Esophagus mucosa (tissue), 1 donor: ENCODE measurements around the gene GOSR2. TPM values are rescaled to one million over a fixed set of nuclear protein-coding genes. Genes with fewer than 3 reads are reported as not detected.

Source experiments
- ATAC-seq: fragments of 200-7000 bp; cut with Tn5 transposase; one replicate; pipeline ENCODE4 v1.9.1; 2020
- total RNA-seq: library from RNA; stranded (reverse); gene quantifications from one replicate; pipeline ENCODE4 v1.2.4, GENCODE V29; 2023
- donor health status: DM: yes; HTN: yes; CAD: no.

The GOSR2 gene
- 21.4 TPM for total RNA-seq

DNA sequence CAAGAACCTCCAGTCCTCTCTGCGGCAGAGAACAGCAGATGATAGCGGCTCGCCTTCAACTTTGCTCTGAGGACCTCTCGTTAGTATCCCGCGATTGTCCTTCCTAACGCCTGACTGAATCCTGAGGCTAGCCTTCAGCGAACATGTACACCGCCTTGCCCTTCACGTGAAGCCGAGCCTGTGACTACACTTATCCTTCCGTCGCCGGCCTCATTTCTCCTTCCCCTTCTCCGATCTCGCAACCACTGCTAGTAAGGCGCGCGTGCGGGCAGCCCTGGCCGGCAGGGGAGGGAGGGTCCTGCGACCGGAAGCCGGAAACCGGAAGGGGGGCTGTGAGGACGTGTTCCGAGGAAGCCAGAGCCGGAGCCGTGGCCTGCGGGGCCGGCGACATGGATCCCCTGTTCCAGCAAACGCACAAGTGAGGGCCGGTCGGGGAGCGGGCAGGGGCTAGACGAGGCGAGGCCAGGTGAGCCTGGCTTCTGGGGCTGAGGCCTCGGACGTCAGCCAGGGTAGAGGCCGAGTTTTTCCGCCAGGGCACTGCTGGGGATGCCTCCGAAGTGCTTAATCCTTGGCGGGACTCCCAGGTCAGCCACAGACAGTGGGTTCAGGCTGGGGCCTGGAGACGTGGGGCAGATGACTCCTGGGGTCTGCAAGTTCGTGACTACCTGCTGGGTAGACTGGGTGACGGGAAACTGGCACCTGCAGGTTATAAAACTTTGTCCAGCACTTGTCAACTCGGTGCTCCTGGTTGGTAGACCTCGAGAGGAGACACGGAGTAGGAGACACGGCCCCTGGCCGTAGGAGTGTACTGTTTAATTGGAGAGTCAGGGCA, at the start of gene GOSR2:
Gene GOSR2 (plus strand): TSS at position 357 of the 832 bp plus-strand sequence. CDS start 33 bp downstream, at position 390.
- peak; percentile 95 for ATAC-seq

DNA sequence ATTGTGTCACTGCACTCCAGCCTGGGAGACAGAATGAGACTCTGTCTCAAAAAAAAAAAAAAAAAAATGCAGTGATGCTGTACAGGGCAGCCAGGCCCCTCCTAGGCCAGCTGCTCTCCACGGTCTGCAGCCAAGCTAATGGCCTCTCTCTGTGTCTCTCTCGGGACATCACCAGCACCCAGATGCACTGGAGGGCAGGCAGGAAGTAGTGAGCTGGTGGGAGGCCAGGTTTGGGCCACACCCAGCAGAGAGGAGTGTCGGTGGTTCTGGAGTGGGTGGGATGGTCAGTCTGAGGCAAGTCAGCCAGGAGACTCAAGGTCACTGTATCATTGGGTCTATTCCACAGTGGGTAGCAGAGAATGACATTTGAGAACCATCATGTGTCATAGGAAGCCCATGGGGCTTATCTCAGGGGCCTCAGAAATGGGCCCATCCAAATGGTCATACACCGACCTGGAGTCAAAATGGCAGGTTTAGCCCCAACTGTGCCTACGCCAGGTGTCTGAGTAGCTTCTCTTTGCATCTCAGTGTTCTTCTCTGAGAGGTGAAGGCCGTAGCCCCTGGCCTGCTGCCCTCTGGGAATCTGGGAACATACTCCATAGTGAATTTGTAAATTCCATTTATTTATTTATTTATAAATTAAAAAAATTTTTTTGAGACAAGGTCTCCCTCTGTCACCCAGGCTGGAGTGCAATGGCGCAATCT, 48.9 kb upstream of the GOSR2 start:
- ATAC-seq: no peak

DNA sequence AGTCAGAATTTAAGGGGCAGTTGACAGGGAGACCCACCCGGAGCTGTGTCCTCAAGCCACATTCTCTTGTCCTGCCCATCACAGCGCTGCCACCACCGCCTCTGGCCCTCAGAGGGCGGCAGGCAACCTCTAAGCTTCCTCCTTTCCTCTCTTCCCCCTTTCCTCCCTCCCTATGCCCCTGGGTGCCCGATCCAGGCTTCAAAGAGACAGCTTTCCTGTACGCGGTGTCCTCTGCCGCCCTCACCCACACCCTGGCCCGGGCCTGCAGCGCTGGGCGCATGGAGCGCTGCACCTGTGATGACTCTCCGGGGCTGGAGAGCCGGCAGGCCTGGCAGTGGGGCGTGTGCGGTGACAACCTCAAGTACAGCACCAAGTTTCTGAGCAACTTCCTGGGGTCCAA, 48.1 kb upstream of the GOSR2 start:
- no peak for ATAC-seq

DNA sequence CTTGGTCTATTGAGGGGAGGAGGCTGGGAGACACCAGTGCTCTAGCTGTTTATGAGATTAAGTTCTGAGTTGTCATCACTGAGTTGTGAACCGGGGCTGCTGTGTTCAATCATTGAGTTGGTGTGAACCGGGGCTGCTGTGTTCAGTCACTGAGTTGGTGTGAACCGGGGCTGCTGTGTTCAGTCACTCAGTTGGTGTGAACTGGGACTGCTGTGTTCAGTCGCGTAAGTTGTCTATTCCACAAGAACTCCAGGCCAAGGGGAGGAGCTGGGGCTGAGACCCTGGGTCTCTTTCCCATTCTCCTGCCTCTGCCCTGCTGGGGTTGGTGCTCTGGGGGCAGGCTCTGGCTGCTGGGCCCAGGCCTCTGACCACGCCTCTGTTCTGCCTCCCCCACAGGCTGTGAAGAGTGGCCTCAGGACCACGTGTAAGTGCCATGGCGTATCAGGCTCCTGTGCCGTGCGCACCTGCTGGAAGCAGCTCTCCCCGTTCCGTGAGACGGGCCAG, 47.1 kb upstream of the GOSR2 start:
- ATAC-seq: peak; percentile 5

DNA sequence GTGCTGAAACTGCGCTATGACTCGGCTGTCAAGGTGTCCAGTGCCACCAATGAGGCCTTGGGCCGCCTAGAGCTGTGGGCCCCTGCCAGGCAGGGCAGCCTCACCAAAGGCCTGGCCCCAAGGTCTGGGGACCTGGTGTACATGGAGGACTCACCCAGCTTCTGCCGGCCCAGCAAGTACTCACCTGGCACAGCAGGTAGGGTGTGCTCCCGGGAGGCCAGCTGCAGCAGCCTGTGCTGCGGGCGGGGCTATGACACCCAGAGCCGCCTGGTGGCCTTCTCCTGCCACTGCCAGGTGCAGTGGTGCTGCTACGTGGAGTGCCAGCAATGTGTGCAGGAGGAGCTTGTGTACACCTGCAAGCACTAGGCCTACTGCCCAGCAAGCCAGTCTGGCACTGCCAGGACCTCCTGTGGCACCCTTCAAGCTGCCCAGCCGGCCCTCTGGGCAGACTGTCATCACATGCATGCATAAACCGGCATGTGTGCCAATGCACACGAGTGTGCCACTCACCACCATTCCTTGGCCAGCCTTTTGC, 46.5 kb upstream of the GOSR2 start:
- ATAC-seq: peak; percentile 96

DNA sequence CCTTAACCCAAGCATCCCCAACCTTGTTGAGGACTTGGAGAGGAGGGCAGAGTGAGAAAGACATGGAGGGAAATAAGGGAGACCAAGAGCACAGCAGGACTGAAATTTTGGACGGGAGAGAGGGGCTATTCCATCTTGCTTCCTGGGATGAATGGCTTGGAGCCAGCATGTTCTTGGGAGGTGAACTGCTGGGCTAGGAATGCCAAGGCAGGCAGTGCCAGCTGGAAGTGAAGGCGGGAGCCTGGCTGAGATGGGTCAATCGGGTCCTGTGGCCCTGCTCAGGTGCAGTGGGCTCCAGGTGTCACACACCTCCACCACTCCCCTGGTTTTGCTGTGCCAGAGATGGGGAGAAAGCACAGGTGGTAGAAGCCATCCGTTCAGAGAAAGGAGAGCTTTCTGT, 46.0 kb upstream of the GOSR2 start:
- no peak for ATAC-seq

DNA sequence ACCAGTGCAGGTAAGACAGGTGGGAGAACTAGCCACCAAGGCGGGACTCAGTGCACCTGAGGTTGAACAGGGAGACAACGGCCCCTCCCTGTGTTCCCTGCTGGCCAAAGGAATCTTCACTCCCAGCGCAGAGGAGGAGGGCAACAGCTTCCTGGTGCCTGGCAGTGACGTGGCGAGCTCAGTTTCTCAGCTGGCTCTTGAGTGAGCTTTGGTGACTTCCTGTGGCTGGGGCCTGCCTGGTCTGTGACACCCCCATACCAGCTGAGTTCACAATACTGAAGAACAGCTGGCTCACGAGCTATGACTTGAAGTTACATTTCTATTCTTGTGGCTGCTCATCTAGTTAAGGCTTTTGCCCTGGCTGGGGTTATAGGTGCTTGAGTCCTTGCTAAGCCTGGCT, 45.5 kb upstream of the GOSR2 start:
- ATAC-seq: no peak

DNA sequence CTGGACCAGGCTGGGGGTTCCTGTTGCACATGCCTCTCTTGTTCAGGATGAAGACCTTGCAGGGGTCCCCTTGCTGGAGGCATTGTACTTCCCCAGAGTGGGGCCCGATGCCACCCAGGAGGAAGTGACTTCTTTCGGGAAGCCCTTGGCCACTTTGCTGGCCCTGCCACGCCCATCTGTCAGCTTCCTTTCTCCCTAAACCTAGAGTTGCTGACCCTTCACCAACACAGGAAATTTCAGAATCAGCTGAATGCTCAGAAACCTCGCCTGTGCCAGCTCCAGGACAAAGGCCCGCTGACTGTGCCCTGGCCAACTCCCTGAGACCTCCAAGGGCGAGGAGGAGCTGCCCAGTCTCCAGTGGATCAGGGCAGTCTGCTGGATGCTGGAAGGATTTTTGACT, 44.9 kb upstream of the GOSR2 start:
- no peak for ATAC-seq

DNA sequence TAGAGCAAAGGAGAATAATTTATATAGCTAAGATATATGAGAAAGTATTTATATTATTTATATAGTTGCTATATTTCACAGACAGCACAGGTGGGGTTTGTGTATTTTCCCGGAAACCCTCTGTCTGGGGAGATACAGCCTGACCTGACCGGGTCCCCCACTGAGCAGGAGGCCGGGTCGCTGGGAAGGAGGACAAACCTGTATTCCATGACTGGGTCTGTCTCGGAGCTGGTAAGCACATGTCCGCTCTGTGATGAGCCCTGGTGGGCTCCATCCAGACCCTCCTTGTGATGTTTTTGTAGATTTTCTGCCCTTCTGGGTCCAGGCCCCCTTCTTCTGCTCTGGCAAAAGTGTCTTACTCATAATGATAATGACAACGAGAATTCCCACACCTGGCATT, 43.9 kb upstream of the GOSR2 start:
- ATAC-seq: no peak

DNA sequence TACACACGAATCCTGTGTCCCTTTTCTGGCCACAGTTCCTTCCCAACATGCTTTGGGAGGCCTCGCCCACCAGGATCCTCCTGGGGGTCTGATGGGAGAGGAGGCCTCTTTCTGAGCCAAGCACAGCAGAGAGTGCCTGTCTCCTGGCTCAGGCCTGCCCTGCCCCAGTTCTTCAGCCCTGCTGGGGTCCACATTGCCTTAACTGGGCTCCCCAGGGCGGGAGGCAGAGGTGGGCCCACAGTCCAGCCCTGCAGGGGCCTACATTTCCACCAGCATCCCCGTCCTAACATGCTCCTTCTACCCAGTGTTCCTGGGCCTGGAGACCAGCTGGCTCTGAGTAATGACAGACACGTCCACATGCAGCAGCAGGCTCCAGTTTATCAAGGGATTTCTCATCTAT, 41.9 kb upstream of the GOSR2 start:
- ATAC-seq: no peak

DNA sequence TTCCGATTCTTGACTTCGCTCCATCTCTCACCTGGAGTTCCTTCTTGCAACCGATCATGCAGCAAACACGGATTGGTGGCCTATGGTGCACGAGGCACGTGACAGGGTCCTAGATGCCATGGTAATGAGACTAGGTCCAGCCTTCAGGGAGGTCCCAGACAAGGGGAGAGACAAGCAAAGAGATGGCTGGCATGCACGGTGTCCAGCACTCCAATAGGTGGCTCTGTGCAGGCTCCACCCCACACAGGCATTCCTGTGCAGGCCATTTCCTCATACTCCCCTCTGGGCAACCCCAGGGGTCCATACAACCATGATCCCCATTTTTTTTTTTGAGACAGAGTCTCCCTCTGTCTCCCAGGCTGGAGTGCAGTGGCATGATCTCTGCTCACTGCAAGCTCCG, 40.3 kb upstream of the GOSR2 start:
- ATAC-seq: no peak

DNA sequence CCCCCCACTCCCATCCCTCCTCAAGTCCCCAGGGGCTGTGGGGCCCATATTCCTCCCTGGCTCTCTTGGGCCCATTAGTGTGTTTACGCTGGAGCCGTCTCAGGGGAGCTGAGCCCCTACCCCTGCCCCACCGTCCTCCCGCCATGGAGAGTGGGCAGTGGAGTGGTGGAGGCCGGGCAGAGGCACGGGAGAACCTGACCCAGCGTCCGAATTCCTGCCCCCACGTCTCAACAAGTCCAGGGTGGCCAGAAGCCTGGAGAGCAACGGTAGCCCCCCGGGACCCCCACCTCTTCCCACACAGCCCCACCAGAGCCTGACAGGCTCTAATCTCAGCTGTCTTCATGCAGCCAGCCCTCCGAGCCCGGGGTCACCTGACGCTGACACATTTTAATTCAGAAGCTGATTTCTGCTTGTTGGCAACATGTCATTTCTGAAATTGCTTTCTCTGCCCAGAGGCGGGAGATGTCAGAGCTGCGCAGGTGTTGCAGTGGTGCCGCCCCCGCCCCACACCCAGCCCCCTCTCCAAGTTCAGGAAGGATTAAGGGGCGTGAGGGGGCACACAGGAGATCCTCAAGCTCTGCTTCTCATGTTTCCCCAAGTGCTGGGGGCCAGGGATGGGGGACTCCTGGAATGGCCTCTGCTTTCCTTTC, 39.0 kb upstream of the GOSR2 start:
- ATAC-seq: no peak

DNA sequence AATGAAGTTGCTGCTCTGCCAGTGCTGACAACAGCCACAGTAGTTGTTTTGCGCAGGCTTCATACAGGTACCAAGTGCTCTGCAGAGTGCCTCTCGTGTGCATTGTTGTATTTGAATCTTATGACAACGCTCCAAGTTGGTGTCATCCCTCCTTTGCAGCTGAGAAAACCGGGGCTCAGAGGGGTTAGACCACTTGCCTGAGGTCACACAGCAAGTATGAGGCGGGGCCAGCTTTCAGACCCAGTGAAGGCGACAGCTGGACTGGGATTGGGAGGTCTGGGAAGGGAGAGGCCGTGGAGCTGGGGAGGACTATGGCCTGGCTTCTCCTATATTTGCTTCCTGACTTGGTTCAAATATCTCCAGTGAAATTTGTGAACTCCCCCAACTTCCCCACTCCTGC, 38.4 kb upstream of the GOSR2 start:
- ATAC-seq: no peak

DNA sequence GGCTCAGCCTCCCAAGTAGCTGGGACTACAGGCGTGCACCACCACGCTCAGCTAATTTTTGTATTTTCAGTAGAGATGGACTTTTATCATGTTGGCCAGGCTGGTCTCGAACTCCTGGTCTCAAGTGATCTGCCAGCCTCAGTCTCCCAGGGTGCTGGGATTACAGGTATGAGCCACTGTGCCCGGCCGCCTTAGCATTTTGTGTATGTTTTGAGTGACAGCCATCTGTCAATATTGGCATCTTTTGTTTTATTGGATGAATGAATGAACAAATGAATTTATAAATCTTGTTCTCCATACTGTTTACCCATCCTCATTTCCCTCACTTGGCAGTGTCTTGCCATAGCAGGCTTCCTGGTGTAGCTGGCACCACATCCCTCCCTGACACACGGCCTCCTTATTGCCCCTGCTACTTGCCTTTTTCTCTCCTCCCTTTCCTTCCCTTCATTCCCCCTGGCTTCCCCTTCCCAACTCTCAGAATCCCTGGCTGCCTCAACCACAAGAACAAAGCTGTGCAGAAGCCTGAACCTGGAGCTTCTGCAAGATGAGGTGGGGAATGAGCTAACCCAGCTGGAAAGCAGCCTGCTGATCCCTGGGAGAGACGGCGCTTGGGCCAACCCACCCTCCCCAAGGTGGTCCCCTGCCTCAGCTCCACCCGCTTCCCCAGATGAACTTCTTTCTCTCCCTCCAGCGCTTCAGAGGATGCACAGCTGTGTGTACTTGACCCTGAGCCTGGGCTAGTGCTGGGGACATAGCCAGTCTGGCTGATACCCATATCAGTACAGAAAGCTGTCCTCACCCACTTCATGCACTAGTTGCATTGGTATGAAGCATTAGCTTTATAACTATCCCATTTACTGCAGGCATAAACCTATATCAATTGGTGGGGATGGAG, 37.3 kb upstream of the GOSR2 start:
- no peak for ATAC-seq

DNA sequence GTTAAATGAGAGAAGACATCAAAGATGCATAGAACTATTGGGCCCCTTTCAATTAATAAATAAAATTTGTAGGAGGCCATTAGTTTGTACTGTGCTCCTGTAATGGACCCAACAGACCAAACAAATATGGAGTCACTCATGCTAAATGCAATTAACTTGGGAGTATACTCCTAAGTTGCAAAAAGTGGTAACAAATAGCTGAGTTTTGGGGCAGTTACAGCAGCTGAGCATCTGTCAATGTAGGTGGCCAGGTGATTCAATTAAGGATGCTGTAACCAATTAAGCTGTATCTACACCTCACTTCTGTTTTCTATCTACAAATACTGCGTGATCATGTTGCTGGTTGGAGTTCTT, 36.7 kb upstream of the GOSR2 start:
- ATAC-seq: no peak

DNA sequence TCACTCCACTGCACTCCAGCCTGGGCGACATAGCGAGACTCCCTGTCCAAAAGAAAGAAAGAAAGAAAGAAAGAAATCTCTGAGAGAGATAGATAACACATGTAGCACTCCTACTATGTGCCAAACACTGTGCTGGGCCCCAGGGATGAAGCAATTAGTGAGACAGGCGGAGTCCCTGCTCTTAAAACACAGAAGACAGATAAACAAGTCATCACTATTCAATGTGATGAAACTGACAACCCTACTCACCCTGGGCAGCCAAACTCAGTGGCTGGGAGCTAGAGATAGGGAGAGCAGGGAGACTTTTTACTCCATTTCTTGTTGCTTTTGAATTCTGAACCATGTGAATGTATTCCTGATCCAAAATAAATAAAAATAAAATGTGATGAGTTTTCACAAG, 35.2 kb upstream of the GOSR2 start:
- no peak for ATAC-seq

DNA sequence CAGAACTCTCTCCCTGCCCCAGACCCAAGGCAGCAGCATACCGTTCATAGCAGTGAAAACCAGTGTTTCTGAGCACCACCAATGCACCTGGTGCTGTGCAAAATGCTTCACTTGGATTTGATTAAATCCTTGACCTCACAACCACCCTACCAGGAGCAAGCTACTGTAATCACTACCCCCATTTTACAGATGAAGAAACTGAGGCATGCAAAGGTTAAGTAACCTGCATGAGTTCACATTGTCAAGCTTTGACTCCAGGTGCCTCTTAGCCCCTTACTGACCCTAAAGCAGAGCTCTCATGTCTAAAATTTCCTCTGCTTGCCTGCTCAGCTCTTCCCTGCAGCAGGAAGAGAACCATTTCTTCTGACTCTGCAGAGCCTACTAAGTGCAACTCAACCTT, 34.2 kb upstream of the GOSR2 start:
- ATAC-seq: no peak

DNA sequence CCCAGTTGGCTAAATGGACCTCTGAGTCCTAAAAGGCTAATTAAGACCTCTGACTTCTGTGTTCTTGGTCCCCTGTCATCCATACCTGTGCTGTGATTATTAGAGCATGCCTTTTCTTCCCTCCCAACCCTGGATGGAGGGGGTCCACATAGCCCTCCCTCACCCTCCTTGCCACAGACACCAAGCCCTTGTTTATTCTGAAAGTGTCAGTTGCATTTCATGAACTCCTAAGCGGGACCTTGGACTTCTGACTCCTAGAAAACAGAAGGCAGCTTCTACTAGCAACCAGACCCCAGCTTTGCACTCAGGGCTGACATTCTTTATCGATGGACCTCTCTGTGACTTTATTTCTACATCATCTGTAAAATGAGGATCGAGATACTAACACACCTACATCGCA, 33.4 kb upstream of the GOSR2 start:
- ATAC-seq: no peak

DNA sequence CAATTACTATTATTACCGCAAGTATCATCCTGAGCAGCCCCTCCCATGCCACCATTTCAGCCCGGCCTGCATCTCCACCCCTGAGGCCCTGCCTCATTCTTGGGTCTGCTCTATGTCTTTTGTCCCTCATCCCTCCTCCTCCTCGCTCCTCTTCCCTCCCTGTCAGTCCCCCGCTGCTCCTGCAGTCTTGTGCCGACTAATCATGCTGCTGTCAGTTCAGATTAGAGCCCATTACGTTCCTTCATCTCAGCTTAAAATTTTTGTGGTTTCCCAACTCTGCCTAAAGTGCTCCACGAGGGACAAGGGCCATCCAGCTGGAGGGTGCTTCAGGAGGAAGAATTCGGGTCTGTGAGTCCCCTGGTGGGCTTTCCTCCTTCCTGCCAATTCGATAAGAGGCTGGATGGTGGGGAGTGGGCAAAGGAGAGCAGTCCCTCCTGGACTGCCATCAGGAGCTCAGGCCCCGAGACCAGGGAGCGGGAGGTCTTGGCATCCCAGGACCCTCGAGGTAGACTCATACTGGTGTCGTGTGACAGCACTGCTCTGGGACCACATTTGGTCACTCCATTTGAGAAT, 32.9 kb upstream of the GOSR2 start:
- no peak for ATAC-seq

DNA sequence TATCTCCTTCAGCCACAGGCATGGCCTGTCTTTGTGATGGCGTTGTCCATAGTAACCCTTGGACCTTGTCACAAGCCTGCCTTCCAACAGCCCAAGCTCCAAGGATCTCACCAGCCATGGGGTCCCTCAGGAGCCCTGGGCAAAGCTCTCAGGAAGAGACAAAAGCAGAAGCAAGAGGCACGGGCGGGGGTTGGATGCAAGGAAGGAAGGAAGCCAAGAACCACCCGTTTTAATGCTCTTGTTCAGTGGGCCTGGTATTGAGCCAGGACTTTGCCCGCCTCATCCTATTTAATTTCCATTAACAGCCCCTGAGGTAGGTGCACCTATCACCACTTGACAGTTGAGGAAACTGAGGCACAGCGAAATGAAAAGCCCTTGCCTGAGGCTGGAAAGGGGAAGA, 32.3 kb upstream of the GOSR2 start:
- ATAC-seq: no peak

DNA sequence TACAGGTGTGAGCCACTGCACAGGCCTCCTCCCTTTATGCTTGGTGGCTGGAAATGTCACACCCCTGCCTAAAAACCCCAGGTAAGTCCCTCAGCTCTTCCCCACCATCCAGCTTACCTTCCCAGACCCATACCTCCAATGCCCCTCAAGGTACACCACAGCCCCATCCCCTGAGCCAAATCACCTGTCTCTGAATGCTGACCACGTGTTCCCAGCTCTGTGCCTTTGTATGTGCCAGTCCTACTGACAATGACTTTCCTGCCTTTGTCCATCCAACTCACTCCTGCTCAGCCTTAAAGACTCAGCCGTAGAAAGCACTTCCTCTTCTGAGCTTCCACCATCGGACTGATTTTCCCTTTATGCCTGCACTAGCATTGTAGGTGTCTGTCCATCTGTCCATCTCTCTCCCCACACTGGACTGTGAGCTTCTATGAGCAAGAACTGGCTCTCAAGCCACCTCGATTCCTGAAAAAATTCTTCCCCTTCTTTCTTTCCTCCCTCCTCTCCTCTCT, 30.7 kb upstream of the GOSR2 start:
- no peak for ATAC-seq

DNA sequence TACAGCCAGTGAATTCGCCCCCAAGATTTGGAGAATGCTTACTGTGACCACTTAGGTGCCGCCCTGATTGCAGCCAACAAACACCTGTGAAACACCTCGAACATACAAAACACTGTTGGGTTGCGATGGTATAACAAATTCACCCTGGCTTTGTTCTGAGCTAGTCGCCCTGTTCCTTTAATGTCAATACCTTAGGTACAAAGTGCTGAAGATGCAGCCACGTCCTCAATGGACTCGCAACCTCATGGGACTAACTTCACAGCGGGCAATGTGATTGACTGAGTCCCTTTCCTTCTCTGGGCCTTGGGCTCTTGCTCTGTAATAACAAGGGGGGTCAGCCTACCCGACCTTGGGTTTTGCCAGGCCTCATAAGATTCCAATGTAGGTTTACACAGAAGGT, 28.9 kb upstream of the GOSR2 start:
- no peak for ATAC-seq
